NCI-H345 (cell line): ENCODE data around the gene NSD1.

ENCODE experiments used
- DNase-seq: peaks from one replicate; lab custom pipeline; 2025; lab: John Stamatoyannopoulos, UW

The NSD1 gene, protein sequence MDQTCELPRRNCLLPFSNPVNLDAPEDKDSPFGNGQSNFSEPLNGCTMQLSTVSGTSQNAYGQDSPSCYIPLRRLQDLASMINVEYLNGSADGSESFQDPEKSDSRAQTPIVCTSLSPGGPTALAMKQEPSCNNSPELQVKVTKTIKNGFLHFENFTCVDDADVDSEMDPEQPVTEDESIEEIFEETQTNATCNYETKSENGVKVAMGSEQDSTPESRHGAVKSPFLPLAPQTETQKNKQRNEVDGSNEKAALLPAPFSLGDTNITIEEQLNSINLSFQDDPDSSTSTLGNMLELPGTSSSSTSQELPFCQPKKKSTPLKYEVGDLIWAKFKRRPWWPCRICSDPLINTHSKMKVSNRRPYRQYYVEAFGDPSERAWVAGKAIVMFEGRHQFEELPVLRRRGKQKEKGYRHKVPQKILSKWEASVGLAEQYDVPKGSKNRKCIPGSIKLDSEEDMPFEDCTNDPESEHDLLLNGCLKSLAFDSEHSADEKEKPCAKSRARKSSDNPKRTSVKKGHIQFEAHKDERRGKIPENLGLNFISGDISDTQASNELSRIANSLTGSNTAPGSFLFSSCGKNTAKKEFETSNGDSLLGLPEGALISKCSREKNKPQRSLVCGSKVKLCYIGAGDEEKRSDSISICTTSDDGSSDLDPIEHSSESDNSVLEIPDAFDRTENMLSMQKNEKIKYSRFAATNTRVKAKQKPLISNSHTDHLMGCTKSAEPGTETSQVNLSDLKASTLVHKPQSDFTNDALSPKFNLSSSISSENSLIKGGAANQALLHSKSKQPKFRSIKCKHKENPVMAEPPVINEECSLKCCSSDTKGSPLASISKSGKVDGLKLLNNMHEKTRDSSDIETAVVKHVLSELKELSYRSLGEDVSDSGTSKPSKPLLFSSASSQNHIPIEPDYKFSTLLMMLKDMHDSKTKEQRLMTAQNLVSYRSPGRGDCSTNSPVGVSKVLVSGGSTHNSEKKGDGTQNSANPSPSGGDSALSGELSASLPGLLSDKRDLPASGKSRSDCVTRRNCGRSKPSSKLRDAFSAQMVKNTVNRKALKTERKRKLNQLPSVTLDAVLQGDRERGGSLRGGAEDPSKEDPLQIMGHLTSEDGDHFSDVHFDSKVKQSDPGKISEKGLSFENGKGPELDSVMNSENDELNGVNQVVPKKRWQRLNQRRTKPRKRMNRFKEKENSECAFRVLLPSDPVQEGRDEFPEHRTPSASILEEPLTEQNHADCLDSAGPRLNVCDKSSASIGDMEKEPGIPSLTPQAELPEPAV (N-terminal part only)

DNA sequence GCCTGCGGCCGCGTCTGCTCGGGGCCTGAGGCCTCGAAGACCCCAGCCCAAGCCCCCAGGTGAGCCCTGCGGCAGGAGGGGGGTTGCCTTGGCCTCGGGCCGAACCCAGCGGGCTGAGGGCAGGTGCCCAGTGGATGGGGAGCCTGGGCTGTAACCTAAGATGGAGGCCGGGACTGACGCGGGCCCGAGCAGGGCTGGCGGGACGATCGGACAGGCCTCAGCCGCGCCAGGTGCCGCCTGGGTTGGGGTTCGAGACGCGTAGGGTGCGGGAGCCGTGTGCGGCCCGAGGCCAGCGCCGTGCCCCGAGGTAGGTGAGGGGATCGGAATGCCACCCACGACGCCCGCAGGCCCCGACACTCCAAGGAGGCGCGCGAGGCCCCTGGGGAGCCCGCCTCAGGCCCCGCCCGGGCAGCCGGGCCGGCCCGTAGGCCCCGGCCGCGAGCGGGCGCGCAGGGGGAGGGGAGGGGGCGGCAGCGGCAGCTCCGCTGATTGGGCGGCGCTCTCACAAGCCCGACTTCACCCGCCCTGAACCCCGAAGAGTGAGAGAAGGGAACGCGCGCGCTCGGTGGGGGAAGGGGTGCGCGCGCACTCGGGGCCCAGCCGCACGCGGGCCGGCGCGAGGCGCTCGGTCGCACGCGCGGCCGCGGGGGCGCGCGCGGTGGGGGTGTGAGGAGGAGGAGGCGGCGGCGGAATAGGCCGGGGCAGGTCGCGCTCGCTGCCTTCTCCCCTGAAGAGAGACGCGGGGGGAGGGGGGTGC lies at the start of gene NSD1:
NSD1 (plus strand) TSS at position 678 of the 757 bp plus-strand sequence. CDS start 1,331 bp downstream, outside the sequence.
- peak; percentile 75 for DNase-seq

DNA sequence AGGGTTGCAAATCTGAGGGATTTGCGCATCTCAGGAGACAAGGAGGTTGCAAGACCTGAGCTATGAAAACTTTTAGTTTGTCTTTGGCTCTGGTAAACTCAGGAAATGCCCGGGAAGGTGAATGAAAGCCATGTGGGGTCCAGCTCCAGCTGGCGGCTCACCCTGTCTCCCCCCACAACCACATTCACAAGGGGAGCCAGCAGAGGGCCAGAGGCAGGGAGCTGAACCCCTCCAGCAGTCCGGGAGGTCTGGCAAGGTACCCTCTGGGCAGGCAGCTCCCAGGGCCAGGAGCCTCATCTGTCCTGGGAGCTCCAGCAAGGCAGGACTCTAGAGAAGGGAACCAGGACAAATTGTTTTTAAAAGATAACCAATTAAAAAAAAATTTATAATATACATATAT lies 49.4 kb upstream of the NSD1 start:
- DNase-seq, result no peak

DNA sequence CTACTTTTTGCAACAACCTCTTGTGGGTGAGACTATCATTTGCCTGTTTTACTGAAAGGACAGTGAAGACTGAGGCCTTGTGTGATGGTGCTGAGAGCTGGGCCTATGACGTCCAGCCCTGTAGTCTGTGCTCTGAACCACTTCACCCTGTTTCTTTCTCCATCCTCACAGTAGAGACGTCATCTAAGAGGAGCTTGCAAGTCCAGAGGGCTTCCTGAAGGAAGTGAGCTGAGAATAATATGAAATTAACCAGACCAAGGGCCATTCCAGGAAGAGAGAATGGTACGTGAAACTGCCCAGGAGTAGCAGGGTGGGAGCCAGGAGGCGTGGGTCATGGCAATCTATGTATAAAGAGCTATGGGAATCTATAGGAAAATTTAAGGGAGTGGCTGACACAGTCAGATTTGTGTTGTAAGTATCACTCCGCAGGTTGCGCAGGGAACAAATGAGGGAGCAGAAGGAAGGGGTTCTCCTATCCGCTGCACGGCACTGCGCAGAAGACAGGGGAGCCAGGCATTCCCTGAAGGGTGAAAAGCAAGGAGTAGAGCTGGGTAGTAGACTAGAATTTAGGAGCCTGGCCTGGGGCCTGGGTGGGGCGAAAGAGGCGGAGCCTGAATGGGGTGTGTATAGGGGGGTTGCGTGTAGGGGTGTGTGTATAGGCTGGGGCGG lies 47.5 kb upstream of the NSD1 start:
- DNase-seq, result no peak

DNA sequence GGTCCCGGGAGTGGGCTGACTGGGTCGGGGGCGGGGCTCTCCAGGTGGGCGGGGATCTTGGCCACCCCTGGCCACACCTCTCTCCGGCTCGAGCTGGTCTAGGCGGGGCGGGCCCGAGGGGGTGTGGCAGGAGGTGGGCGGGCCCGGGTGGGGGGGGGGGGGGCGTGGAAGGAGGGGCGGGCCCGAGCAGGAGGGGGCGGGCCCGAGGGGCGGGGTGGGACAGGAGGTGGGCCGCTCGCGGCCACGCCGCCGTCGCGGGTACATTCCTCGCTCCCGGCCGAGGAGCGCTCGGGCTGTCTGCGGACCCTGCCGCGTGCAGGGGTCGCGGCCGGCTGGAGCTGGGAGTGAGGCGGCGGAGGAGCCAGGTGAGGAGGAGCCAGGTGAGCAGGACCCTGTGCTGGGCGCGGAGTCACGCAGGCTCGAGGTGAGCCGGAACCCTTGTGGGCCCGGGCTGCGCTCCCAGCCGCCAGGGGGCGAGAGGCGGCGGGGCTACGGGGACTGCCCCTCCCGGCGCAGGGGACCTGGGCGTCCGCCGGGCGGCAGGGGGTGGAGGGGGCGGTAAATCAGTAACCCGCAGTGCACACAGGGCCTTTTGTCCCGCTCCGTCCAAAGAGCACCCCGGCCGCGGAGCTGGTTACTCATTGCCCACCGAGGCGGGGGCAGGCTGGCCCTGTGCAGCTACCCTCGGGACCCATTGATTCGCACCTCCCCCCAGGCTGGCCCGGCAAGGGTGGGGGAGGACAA lies 46.7 kb upstream of the NSD1 start, which contains the start of gene FGFR4:
FGFR4 (plus strand) TSS at position 262 of the 744 bp plus-strand sequence. CDS start 2,688 bp downstream, outside the sequence.
- DNase-seq, result peak; percentile 84

DNA sequence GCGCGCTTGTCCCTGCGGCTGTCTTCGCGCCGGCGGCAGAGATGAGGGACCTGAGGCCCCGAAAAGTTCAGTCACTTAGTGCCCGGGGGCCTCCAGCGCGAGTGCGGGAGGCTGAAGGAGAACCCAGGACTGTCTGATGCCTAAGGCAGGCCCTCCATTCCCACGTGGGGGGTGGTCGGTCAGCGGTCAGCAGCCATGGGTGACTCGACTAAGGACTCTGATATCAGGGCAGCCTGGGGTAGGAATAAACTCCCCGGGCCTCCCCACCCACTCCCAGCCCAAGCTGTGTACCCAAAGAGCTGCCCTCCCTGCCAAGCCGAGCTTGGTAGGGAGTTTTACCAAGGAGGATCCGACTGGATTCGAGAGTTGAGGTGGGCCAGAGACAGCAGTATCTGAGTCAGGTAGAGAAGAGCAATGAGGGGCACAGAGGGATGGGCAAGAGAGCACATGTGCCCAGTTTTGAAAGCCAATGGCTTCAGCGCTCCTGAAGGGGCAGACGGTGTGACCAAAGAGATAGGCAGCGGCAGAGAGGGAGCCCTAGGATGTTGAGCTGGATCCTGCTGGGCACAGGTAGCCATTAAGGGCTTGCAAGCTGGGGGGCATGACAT lies 46.1 kb upstream of the NSD1 start:
- no peak for DNase-seq

DNA sequence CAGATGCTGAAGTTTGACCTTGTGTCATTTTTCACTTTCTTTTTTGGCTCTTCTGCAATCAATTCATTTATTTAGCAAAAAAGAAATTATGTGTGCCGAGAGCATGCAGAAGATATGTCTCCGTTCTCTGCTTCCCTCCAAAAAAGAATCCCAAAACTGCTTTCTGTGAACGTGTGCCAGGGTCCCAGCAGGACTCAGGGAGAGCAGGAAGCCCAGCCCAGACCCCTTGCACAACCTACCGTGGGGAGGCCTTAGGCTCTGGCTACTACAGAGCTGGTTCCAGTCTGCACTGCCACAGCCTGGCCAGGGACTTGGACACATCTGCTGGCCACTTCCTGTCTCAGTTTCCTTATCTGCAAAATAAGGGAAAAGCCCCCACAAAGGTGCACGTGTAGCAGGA lies 44.4 kb upstream of the NSD1 start:
- no peak for DNase-seq

DNA sequence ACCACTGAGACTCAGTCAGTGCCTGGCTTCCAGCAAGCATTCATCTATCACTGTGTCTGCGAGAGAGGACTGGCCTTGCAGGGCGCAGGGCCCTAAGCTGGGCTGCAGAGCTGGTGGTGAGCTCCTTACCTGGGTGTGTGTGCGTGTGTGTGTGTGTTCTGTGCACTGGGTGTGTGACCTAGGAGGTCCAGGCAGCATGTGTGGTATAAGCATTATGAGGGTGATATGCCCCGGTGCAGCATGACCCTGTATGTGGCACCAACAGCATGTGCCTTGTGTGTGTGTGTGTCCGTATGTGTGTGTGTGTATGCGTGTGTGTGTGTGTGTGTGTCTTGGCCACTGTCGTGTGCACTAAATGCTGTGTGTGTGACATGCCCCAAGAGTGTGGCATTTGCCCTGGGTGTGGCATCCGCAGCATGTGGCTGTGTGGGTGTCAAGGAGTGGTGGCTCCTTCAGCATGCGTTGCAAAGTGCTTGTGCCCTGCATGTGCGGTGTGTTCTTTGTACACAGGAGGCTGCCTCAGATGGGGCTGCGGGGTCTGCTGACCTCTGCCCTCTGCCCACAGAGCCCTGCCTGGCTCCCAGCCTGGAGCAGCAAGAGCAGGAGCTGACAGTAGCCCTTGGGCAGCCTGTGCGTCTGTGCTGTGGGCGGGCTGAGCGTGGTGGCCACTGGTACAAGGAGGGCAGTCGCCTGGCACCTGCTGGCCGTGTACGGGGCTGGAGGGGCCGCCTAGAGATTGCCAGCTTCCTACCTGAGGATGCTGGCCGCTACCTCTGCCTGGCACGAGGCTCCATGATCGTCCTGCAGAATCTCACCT lies 43.5 kb upstream of the NSD1 start:
- DNase-seq, result no peak

DNA sequence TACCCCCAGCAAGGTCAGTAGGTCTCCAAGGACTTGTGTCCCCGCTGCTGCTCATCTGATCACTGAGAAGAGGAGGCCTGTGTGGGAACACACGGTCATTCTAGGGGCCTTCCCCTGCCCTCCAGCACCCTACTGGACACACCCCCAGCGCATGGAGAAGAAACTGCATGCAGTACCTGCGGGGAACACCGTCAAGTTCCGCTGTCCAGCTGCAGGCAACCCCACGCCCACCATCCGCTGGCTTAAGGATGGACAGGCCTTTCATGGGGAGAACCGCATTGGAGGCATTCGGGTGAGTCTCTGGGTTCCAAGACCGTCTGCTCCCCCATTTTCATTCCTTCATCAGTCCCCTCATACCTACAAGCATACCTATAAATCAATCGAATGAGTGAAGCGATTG lies 42.8 kb upstream of the NSD1 start:
- no peak for DNase-seq

DNA sequence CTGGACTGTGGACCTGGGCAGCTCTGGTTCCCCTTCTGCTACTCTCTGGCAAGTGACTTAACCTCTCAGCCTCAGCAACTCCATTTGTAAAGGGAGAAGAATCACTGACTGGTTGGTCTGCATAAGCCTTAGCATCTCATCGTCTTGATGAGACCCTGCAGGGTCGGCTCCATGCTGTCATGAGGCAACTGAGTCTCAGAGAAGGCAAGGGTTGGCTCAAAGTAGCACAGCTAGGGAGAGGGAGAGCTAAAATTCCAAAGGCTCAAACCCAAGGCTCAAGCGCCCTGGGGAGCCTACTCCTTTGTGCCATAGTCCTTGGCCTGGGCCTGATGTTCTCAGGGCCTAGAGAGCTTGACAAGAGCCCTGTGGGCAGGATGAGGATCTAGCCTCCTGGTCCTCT lies 42.3 kb upstream of the NSD1 start:
- DNase-seq, result no peak

DNA sequence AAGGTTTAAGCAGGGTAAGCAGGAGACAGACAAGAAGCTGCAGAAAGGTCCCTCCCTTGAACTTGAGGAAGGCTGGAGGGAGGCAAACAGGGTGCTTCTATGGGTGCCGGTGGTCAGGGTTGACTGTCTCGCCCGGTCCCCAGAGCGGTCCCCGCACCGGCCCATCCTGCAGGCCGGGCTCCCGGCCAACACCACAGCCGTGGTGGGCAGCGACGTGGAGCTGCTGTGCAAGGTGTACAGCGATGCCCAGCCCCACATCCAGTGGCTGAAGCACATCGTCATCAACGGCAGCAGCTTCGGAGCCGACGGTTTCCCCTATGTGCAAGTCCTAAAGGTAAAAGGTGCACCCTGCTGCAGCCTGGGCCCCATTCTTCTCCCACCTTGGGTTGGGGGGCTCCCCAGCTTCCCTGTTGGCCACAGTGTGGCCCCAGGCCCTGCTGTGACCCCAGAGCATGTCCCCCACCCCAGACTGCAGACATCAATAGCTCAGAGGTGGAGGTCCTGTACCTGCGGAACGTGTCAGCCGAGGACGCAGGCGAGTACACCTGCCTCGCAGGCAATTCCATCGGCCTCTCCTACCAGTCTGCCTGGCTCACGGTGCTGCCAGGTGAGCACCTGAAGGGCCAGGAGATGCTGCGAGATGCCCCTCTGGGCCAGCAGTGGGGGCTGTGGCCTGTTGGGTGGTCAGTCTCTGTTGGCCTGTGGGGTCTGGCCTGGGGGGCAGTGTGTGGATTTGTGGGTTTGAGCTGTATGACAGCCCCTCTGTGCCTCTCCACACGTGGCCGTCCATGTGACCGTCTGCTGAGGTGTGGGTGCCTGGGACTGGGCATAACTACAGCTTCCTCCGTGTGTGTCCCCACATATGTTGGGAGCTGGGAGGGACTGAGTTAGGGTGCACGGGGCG lies 41.1 kb upstream of the NSD1 start:
- DNase-seq, result no peak

DNA sequence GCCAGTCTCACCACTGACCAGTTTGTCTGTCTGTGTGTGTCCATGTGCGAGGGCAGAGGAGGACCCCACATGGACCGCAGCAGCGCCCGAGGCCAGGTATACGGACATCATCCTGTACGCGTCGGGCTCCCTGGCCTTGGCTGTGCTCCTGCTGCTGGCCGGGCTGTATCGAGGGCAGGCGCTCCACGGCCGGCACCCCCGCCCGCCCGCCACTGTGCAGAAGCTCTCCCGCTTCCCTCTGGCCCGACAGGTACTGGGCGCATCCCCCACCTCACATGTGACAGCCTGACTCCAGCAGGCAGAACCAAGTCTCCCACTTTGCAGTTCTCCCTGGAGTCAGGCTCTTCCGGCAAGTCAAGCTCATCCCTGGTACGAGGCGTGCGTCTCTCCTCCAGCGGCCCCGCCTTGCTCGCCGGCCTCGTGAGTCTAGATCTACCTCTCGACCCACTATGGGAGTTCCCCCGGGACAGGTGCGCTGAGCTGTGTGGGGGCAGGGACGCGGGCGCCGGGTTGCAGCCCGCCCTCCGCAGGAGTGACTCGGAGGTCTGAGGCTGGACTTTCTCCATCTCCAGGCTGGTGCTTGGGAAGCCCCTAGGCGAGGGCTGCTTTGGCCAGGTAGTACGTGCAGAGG lies 40.4 kb upstream of the NSD1 start:
- DNase-seq, result no peak

DNA sequence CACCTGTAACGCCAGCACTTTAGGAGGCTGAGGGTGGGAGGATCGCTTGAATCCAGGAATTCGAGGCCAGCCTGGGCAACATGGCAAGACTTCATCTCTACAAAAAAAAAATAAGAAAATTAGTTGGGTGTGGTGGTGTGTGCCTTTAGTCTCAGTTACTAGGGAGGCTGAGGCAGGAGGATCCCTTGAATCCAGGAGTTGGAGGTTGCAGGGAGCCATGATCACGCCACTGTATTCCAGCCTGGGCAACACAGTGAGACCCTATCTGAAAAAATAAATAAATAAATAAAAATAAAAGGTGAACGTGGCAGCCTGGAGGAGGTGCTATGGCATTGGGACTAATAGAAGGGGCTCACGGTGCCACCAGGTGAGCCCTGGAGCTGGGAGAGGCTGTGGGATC lies 39.8 kb upstream of the NSD1 start:
- DNase-seq, result no peak

DNA sequence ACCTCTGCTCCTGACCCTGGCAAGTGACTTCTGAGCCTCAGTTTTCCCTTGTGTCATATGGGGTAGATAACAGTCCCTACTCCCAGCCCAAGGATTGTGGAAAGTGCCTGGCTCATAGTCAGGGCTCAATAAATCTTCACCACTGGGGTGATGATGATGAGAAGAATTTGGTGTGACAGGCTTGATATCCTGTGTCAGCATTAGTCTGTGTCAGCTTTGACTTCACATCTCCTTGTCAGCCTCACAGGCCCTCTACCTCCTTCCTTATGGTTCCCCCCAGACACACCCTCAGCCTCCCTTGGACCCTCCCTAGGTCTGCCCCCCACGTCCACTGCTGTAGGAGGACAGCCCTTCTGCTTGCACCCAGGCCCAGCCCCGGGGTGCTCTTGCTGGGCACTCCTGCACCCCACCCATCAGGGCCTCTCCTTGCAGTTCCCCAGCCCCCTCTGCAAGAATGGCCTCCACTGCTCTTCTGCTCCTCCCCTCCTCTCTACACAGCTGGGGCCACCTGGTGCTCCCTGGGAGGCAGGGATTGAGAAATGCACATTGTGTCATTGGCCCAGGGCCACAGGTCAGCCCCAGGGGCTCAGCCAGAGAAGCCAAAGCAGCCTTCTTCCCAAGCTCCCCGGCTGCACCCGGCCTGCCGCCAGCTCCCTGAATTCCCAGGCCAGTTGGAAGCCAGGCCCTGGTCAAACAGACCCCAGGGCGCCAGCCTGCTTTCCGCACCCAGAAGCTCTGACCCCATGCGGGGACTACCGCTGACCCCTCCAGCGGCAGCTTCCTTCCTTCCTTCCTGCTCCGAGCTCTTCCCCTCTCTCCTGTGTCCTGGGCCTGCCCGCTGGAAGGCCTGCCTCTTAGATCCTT lies 39.1 kb upstream of the NSD1 start:
- no peak for DNase-seq

DNA sequence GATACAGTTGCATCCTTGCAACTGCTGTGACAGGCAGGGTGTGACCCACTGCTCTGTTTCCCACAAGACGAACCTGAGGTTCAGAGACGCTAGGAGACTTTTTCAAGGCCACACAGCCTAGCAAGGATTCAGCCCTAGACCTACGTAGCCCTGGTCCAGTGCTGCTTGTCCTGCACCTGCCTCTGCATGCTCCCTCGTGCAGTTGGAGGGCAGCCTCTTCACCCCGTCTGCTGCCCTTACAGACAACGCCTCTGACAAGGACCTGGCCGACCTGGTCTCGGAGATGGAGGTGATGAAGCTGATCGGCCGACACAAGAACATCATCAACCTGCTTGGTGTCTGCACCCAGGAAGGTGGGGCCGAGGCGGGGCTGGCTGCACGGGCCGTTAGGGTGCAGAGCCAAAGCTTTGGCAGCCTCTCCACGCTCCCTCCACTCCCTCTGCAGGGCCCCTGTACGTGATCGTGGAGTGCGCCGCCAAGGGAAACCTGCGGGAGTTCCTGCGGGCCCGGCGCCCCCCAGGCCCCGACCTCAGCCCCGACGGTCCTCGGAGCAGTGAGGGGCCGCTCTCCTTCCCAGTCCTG lies 38.4 kb upstream of the NSD1 start:
- DNase-seq, result no peak

DNA sequence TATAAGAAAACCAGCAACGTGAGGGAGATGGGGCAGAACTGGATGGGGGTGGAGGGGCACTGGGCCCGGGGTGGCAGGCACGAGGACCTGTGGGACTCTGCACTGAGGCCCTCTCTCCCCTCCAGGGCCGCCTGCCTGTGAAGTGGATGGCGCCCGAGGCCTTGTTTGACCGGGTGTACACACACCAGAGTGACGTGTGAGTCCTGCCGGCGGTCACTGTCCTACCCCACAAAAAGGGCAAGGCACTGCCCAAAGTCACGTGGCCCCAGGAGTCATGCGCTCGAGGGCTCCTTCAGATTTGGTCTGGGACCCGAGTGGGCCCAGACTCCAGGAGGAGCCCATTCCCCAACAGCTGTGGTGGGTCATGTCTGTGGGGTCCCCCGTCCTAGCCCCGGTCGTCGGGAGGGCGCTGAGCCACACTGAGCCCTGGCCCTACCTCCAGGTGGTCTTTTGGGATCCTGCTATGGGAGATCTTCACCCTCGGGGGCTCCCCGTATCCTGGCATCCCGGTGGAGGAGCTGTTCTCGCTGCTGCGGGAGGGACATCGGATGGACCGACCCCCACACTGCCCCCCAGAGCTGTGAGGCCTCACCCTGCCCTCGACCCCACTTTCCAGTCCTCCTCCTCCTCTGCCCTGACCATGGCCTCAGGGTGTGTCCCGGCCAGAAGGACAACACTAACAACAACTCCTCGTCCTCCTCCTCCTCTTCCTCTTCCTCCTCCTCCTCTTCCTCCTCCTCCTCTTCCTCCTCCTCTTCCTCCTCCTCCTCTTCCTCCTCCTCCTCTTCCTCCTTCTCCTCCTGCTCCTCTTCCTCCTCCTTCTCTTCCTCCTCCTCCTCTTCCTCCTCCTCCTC lies 37.2 kb upstream of the NSD1 start:
- no peak for DNase-seq
